LNCaP clone FGC (cell line): ENCODE data around the gene INPP5A.
A peak's percentile ranks its signal among the peaks of the same experiment; 100 is the strongest.

Experiments
- DNase-seq: peaks from one replicate; pipeline ENCODE4 v3.0.0-alpha.2; 2011; ENCODE audit warnings: low read depth
- H3K4me3 ChIP-seq: 2 replicates; pipeline ENCODE4 v1.5.1; 2011; ENCODE audit warnings: mild to moderate bottlenecking, low read depth, low read length, control low read depth
- CTCF ChIP-seq: IDR thresholded peaks from 2 replicates; pipeline ENCODE4 v1.5.1; 2012; ENCODE audit warnings: mild to moderate bottlenecking; ENCODE audit not compliant: control insufficient read depth, insufficient read depth; ENCODE audit errors: extremely low read depth

The INPP5A gene

GRCh38 chr10:132591166-132591971 is 53.8 kb downstream of the INPP5A start:
- no peak for DNase-seq
- peak; percentile 32; the same call in 1 of the 2 replicates for TF ChIP-seq CTCF
- H3K4me3 ChIP-seq, result no peak overlapping the region

GRCh38 chr10:132592790-132593383 is 55.3 kb downstream of the INPP5A start:
- H3K4me3 ChIP-seq, result no peak overlapping the region
- no peak for DNase-seq
- no peak for TF ChIP-seq CTCF

- no peak for TF ChIP-seq CTCF
- H3K4me3 ChIP-seq, result no peak overlapping the region
- DNase-seq, result no peak
Measured at GRCh38 chr10:132593389-132593788, 55.8 kb downstream of the INPP5A start.

- no peak for TF ChIP-seq CTCF
- H3K4me3 ChIP-seq, result no peak overlapping the region
Measured at GRCh38 chr10:132593900-132594876, 56.6 kb downstream of the INPP5A start.

GRCh38 chr10:132595021-132595420 is 57.4 kb downstream of the INPP5A start:
- no peak for TF ChIP-seq CTCF
- DNase-seq, result no peak
- no peak overlapping the region for H3K4me3 ChIP-seq

More at GRCh38 chr10:132593900-132594876, 56.6 kb downstream of the INPP5A start:
- DNase-seq, result no peak

- no peak overlapping the region for H3K4me3 ChIP-seq
- TF ChIP-seq CTCF, result no peak
- no peak for DNase-seq
Measured at GRCh38 chr10:132595854-132596253, 58.3 kb downstream of the INPP5A start.
